ENCODE results near the gene EEFSEC.

The EEFSEC gene

GRCh38 chr3:128343287-128344051, 190.2 kb downstream of the EEFSEC start:
- H2BK15ac ChIP-seq (ENCODE audit: low read length): no peak overlapping the region
- no peak overlapping the region for H4K8ac ChIP-seq (ENCODE audit: low read depth, low read length)
- H3K27me3 ChIP-seq (ENCODE audit: control insufficient read depth in 3 of 3, insufficient read depth in 3 of 3, low read depth in 1 of 3, low read length in 3 of 3): no peaks in the 10 kb centered on the region
- no peak overlapping the region for H3K27ac ChIP-seq (replicated peaks; ENCODE audit: low read length)
- peak overlapping the region; percentile 25 for H3K18ac ChIP-seq (ENCODE audit: low read length)
- no peak overlapping the region for H3K9ac ChIP-seq (ENCODE audit: low read depth, low read length, poor library complexity)
- DNase-seq (ENCODE audit: low spot score): no peak
- H3K36me3 ChIP-seq (replicated peaks in 1 of 2; ENCODE audit: control insufficient read depth in 2 of 2, insufficient read depth in 2 of 2, low read length in 2 of 2): peaks cover 0 to 14% of the 10 kb centered on the region in 2 donors
- no peak overlapping the region for H2BK120ac ChIP-seq (ENCODE audit: low read depth, low read length)
- H3K4me1 ChIP-seq (ENCODE audit: control insufficient read depth in 2 of 2, insufficient read depth in 1 of 2, low read depth in 1 of 2, low read length in 2 of 2): peaks cover 1 to 9% of the 10 kb centered on the region in 2 donors
- H4K91ac ChIP-seq (ENCODE audit: low read depth, low read length, poor library complexity): no peak overlapping the region
- H3K4ac ChIP-seq (ENCODE audit: low read length): no peak overlapping the region
- H2BK12ac ChIP-seq (ENCODE audit: low read length): no peak overlapping the region
- H3K9me3 ChIP-seq (replicated peaks in 1 of 2; ENCODE audit: control insufficient read depth in 2 of 2, insufficient read depth in 1 of 2, low read depth in 1 of 2, low read length in 2 of 2): no peaks in the 10 kb centered on the region
- no peaks in the 10 kb centered on the region for H3K79me1 ChIP-seq (ENCODE audit: low read depth, low read length)
- H2AFZ ChIP-seq (ENCODE audit: low read length): no peak overlapping the region
- H3K23ac ChIP-seq (ENCODE audit: low read depth, low read length, poor library complexity): no peak overlapping the region
- no peak overlapping the region for H3K4me3 ChIP-seq (ENCODE audit: low read length in 2 of 2)
- peak overlapping the region; percentile 36 for H2AK5ac ChIP-seq (ENCODE audit: low read depth, low read length)
- H2BK5ac ChIP-seq (ENCODE audit: low read length): no peak overlapping the region
- WGBS, 2 donors (ENCODE audit: extremely low coverage in 2 of 2, insufficient read length in 2 of 2, insufficient replicate concordance in 1 of 2): no CpG with 5 or more reads among the region's 6 CpGs
- H3K14ac ChIP-seq (ENCODE audit: low read length): no peak overlapping the region
- no peak overlapping the region for H3K4me2 ChIP-seq (ENCODE audit: insufficient read depth, low read length, poor library complexity, severe bottlenecking)

DNA sequence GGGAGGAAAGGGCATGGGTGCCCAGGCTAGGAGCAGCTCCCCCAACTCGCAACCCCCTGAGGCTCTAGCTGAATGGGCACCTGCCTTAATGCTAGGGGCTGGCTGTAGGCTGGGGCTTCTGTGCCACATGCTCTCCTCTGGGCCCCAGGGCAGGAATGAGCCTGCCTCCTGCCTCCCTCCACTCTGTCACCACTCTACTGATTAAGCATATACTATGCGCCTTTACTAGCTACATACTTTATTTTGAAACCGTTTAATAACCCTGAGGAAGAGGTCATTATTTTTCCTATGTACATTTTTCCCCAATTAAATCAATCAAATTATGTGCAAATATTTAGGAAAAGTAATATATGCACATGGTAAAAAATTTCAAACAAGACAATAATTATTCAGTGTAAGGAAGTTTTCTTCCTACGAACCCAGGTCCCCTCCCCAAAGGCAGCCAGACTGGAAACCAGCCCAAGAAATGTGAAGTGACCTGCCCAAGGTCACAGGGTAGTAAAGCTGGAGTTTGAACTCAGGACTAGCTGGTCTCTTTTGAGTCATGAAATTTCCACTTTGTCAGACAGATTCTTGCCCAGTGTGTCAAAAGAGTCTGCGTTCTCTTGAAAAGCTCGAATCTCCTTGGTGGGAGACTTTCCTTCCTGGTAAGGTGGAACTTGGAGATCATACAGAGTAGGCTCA, 190.9 kb downstream of the EEFSEC start:
- H3K27ac ChIP-seq (replicated peaks; ENCODE audit: low read length): no peak overlapping the region
- H3K4me2 ChIP-seq (ENCODE audit: insufficient read depth, low read length, poor library complexity, severe bottlenecking): no peak overlapping the region
- H3K79me1 ChIP-seq (ENCODE audit: low read depth, low read length): no peaks in the 10 kb centered on the region
- H3K4me1 ChIP-seq (ENCODE audit: control insufficient read depth in 2 of 2, insufficient read depth in 1 of 2, low read depth in 1 of 2, low read length in 2 of 2): peaks cover 5 to 6% of the 10 kb centered on the region in 2 donors
- no peak overlapping the region for H4K91ac ChIP-seq (ENCODE audit: low read depth, low read length, poor library complexity)
- no peak overlapping the region for H3K14ac ChIP-seq (ENCODE audit: low read length)
- H2BK15ac ChIP-seq (ENCODE audit: low read length): no peak overlapping the region
- peak overlapping the region; percentile 36 for H2AK5ac ChIP-seq (ENCODE audit: low read depth, low read length)
- H3K18ac ChIP-seq (ENCODE audit: low read length): peak overlapping the region; percentile 25
- H3K4me3 ChIP-seq (ENCODE audit: low read length in 2 of 2): no peak overlapping the region
- H3K36me3 ChIP-seq (replicated peaks in 1 of 2; ENCODE audit: control insufficient read depth in 2 of 2, insufficient read depth in 2 of 2, low read length in 2 of 2): peaks cover 0 to 14% of the 10 kb centered on the region in 2 donors
- WGBS, 2 donors (ENCODE audit: extremely low coverage in 2 of 2, insufficient read length in 2 of 2, insufficient replicate concordance in 1 of 2): no CpG with 5 or more reads among the region's 6 CpGs
- DNase-seq (ENCODE audit: low spot score): no peak
- no peak overlapping the region for H3K9ac ChIP-seq (ENCODE audit: low read depth, low read length, poor library complexity)
- no peak overlapping the region for H2BK120ac ChIP-seq (ENCODE audit: low read depth, low read length)
- no peak overlapping the region for H4K8ac ChIP-seq (ENCODE audit: low read depth, low read length)
- no peak overlapping the region for H3K4ac ChIP-seq (ENCODE audit: low read length)
- no peaks in the 10 kb centered on the region for H3K27me3 ChIP-seq (ENCODE audit: control insufficient read depth in 3 of 3, insufficient read depth in 3 of 3, low read depth in 1 of 3, low read length in 3 of 3)
- no peak overlapping the region for H2AFZ ChIP-seq (ENCODE audit: low read length)
- H2BK12ac ChIP-seq (ENCODE audit: low read length): no peak overlapping the region
- H3K23ac ChIP-seq (ENCODE audit: low read depth, low read length, poor library complexity): no peak overlapping the region
- no peak overlapping the region for H2BK5ac ChIP-seq (ENCODE audit: low read length)
- H3K9me3 ChIP-seq (replicated peaks in 1 of 2; ENCODE audit: control insufficient read depth in 2 of 2, insufficient read depth in 1 of 2, low read depth in 1 of 2, low read length in 2 of 2): no peaks in the 10 kb centered on the region

GRCh38 chr3:128345196-128345595, 191.9 kb downstream of the EEFSEC start:
- H3K27me3 ChIP-seq (ENCODE audit: control insufficient read depth in 3 of 3, insufficient read depth in 3 of 3, low read depth in 1 of 3, low read length in 3 of 3): no peaks in the 10 kb centered on the region
- no peak overlapping the region for H3K14ac ChIP-seq (ENCODE audit: low read length)
- H3K4me2 ChIP-seq (ENCODE audit: insufficient read depth, low read length, poor library complexity, severe bottlenecking): no peak overlapping the region
- H3K23ac ChIP-seq (ENCODE audit: low read depth, low read length, poor library complexity): no peak overlapping the region
- no peak overlapping the region for H2BK12ac ChIP-seq (ENCODE audit: low read length)
- H4K8ac ChIP-seq (ENCODE audit: low read depth, low read length): no peak overlapping the region
- H2AK5ac ChIP-seq (ENCODE audit: low read depth, low read length): no peak overlapping the region
- H4K91ac ChIP-seq (ENCODE audit: low read depth, low read length, poor library complexity): no peak overlapping the region
- H2BK120ac ChIP-seq (ENCODE audit: low read depth, low read length): no peak overlapping the region
- H3K9ac ChIP-seq (ENCODE audit: low read depth, low read length, poor library complexity): no peak overlapping the region
- no peak overlapping the region for H3K4ac ChIP-seq (ENCODE audit: low read length)
- H2BK15ac ChIP-seq (ENCODE audit: low read length): no peak overlapping the region
- H2AFZ ChIP-seq (ENCODE audit: low read length): no peak overlapping the region
- no peaks in the 10 kb centered on the region for H3K9me3 ChIP-seq (replicated peaks in 1 of 2; ENCODE audit: control insufficient read depth in 2 of 2, insufficient read depth in 1 of 2, low read depth in 1 of 2, low read length in 2 of 2)
- no peak for DNase-seq (ENCODE audit: low spot score)
- no CpG with 5 or more reads among the region's 4 CpGs for WGBS, 2 donors (ENCODE audit: extremely low coverage in 2 of 2, insufficient read length in 2 of 2, insufficient replicate concordance in 1 of 2)
- no peaks in the 10 kb centered on the region for H3K79me1 ChIP-seq (ENCODE audit: low read depth, low read length)
- no peak overlapping the region for H3K27ac ChIP-seq (replicated peaks; ENCODE audit: low read length)
- H3K18ac ChIP-seq (ENCODE audit: low read length): no peak overlapping the region
- peaks cover 0 to 14% of the 10 kb centered on the region in 2 donors for H3K36me3 ChIP-seq (replicated peaks in 1 of 2; ENCODE audit: control insufficient read depth in 2 of 2, insufficient read depth in 2 of 2, low read length in 2 of 2)
- H2BK5ac ChIP-seq (ENCODE audit: low read length): no peak overlapping the region
- peaks cover 4 to 5% of the 10 kb centered on the region in 2 donors for H3K4me1 ChIP-seq (ENCODE audit: control insufficient read depth in 2 of 2, insufficient read depth in 1 of 2, low read depth in 1 of 2, low read length in 2 of 2)
- H3K4me3 ChIP-seq (ENCODE audit: low read length in 2 of 2): no peak overlapping the region

DNA sequence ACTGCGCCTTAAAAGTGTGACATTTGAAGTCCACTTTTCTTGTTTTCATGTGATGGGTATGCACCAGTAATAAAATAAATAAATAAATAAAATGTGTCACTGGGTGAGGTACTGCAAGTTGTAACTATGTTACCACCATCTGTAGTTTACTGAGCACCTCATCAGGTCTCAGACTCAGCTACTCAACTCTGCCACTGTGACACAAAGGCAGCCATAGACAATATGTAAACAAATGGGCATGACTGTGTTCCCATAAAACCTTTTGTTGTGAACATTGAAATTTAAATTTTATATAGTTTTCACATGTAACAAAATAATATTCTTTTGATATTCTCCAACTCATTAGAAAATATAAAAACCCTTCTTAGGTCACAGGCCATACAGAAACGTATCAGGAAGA, 193.3 kb downstream of the EEFSEC start:
- Histone ChIP-seq H3K14ac (ENCODE audit: low read length) (no peak overlapping the region), H3K9ac (ENCODE audit: low read depth, low read length, poor library complexity) (no peak overlapping the region), H2BK12ac (ENCODE audit: low read length) (no peak overlapping the region), H4K8ac (ENCODE audit: low read depth, low read length) (no peak overlapping the region), H3K4me2 (ENCODE audit: insufficient read depth, low read length, poor library complexity, severe bottlenecking) (no peak overlapping the region), H3K36me3 (replicated peaks in 1 of 2; ENCODE audit: control insufficient read depth in 2 of 2, insufficient read depth in 2 of 2, low read length in 2 of 2) (peaks cover 0 to 9% of the 10 kb centered on the region in 2 donors), H3K79me1 (ENCODE audit: low read depth, low read length) (no peaks in the 10 kb centered on the region), H3K4me3 (ENCODE audit: low read length in 2 of 2) (no peak overlapping the region), H3K27ac (replicated peaks; ENCODE audit: low read length) (no peak overlapping the region), H3K23ac (ENCODE audit: low read depth, low read length, poor library complexity) (no peak overlapping the region), H3K9me3 (replicated peaks in 1 of 2; ENCODE audit: control insufficient read depth in 2 of 2, insufficient read depth in 1 of 2, low read depth in 1 of 2, low read length in 2 of 2) (no peaks in the 10 kb centered on the region), H2BK120ac (ENCODE audit: low read depth, low read length) (no peak overlapping the region), H2AFZ (ENCODE audit: low read length) (no peak overlapping the region), H2AK5ac (ENCODE audit: low read depth, low read length) (no peak overlapping the region), H3K18ac (ENCODE audit: low read length) (no peak overlapping the region), H2BK5ac (ENCODE audit: low read length) (no peak overlapping the region), H4K91ac (ENCODE audit: low read depth, low read length, poor library complexity) (no peak overlapping the region), H3K4me1 (ENCODE audit: control insufficient read depth in 2 of 2, insufficient read depth in 1 of 2, low read depth in 1 of 2, low read length in 2 of 2) (peaks cover 4 to 5% of the 10 kb centered on the region in 2 donors), H3K4ac (ENCODE audit: low read length) (no peak overlapping the region), H3K27me3 (ENCODE audit: control insufficient read depth in 3 of 3, insufficient read depth in 3 of 3, low read depth in 1 of 3, low read length in 3 of 3) (no peaks in the 10 kb centered on the region), H2BK15ac (ENCODE audit: low read length) (no peak overlapping the region)
- no CpG with 5 or more reads among the region's 2 CpGs for WGBS, 2 donors (ENCODE audit: extremely low coverage in 2 of 2, insufficient read length in 2 of 2, insufficient replicate concordance in 1 of 2)
- no peak for DNase-seq (ENCODE audit: low spot score)
